Retinal pigment epithelial cell (primary cell): Measurements from ENCODE around the gene DNM2.

ENCODE experiments used
- DNase-seq: peaks from one replicate; pipeline ENCODE4 v3.0.0-alpha.2; 2010; ENCODE audit warnings: low read depth
- H3K4me3 ChIP-seq: 2 replicates; pipeline ENCODE4 v1.5.1; 2011; ENCODE audit warnings: mild to moderate bottlenecking, low read length, control low read depth, moderate library complexity
- CTCF ChIP-seq: conservative IDR thresholded peaks from 2 replicates; pipeline ENCODE4 v1.5.1; 2011; ENCODE audit warnings: low read depth, low read length, control low read depth, inconsistent platforms

Gene DNM2

DNA sequence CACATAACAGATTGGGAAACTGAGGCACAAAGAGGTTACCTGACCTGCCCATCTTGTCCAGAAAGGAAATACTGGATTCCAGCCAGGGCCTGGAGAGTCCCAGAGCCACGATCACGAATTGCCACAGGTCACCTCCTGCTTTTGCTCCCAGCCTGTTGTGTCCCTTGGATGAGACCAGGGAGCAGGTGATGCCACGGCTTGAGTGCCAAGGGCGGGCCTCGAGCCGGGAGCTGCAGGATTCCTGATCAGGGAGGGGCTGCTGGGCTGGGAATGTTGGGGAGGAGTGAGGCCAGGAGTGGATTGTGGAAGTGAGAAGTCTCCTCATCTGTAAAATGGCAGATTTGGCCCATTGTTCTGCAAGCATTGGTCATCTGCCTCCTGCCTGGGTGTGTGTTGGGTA is 29.4 kb downstream of the DNM2 start:
- DNase-seq = no peak
- no peak for TF ChIP-seq CTCF
- no peak overlapping the region for H3K4me3 ChIP-seq

DNA sequence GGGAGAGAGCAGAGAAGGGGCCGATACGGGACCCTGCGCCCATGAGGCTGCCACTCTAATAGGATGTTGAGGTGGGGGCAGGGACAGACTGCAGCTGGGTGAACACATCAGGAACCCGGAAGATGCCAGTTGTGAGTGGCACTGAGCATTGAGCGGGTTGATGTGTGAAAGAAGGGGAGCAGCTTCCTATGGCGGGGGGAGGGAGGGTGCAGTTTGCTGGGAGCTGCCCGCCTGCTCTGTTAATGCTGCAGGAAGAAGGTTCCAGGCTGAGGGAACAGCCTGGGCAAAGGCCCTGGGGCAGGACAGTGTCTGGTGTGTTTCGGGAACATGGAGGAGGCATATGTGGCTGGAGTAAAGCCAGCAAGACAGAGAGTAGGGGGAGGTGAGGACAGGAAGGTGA is 29.8 kb downstream of the DNM2 start:
- no peak for DNase-seq
- TF ChIP-seq CTCF = no peak
- no peak overlapping the region for H3K4me3 ChIP-seq

GRCh38 chr19:10748195-10748926 is 30.5 kb downstream of the DNM2 start:
- no peak for DNase-seq
- TF ChIP-seq CTCF = no peak
- H3K4me3 ChIP-seq = no peak overlapping the region

- TF ChIP-seq CTCF = no peak
- no peak overlapping the region for H3K4me3 ChIP-seq
Measured at GRCh38 chr19:10748927-10749434, 31.1 kb downstream of the DNM2 start.

DNA sequence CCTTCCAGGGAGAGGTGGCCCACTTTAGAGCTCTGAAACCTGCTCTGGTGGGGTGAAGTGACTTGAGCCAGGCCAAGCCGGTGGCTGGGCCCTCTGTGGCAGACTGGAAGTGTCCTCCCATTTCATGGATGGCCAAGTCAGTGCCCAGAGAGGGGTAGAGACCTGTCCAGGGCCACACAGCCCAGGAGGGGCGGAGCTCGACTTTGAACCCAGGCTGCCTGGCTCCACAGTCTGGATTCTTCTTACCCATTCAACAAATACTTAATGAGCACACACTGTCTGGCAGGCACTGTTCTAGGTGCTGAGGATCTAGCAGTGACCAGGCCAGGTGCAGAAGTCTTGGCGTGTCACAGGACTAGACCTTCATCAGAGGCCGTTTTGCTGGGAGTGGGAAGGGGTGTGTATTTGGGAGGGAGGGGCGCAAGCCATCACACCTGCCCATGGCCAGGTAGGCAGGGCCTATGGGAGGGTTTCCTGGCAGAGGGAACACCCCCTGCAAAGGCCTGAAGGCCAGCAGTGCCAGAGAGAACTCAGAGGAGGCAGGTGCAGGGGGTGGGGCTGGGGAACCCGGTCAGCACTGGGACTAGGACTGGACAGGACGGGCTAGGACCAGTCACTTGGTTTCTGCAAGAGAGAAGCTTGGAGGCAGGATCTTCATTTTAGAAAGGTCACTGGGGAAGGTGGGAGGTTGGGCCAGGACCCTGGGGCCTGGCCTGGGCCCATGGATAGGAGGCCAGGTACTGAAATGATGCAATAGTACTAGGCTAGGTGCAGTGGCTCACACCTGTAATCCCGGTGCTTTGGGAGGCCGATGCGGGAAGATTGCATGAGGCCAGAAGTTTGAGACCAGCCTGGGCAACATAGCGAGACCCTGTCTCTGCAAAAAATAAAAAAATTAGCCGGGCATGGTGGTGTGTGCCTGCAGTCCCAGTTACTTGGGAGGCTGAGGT is 31.8 kb downstream of the DNM2 start:
- no peak for DNase-seq
- H3K4me3 ChIP-seq = no peak overlapping the region
- TF ChIP-seq CTCF = no peak

More at GRCh38 chr19:10748927-10749434, 31.1 kb downstream of the DNM2 start:
- no peak for DNase-seq

- no peak for DNase-seq
- no peak overlapping the region for H3K4me3 ChIP-seq
- no peak for TF ChIP-seq CTCF
Measured at GRCh38 chr19:10751109-10751953, 33.5 kb downstream of the DNM2 start.
